GM13976 (cell line): Measurements from ENCODE around the gene MYH7B.

Experiments used
- DNase-seq: peaks from one replicate; pipeline ENCODE4 v3.0.0; 2012; ENCODE audit warnings: low spot score
- in situ Hi-C: fragments of 300-500 bp; cut with MboI; formaldehyde crosslinking; loops from one replicate; pipeline ENCODE4 v1.12.0; 2022; ENCODE audit warnings: low sequenced_read_pairs, mixed read lengths, inconsistent platforms; ENCODE audit not compliant: unreplicated experiment
- TF ChIP-seq, protein P1 (sequence below): IDR thresholded peaks from 2 replicates; pipeline ENCODE4 v1.5.1; 2012; ENCODE audit warnings: borderline replicate concordance, mild to moderate bottlenecking; ENCODE audit not compliant: insufficient read depth; ENCODE audit errors: extremely low read depth, missing control alignments, control extremely low read depth

Gene MYH7B

DNA sequence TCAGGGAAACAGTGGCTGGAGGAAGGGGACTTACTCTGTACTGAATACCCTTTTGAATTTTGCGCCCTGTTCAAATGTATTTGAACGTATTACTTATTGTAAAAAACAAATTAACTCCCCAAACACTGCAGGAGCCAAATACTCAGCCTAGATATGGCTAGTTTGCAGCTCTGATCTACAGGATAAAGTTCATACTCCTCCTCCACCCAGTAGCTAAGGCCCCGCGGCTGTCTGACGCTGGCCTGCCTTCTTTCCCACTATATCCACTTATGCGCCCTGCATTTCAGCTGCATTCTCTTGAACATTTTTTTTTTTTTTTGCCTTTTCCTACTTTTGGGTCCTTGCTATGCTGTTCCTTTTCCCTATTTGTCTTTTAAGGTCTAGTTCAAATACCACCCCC lies 6.5 kb upstream of the MYH7B start:
- in situ Hi-C loops: no loop called here
- TF ChIP-seq, protein P1, sequence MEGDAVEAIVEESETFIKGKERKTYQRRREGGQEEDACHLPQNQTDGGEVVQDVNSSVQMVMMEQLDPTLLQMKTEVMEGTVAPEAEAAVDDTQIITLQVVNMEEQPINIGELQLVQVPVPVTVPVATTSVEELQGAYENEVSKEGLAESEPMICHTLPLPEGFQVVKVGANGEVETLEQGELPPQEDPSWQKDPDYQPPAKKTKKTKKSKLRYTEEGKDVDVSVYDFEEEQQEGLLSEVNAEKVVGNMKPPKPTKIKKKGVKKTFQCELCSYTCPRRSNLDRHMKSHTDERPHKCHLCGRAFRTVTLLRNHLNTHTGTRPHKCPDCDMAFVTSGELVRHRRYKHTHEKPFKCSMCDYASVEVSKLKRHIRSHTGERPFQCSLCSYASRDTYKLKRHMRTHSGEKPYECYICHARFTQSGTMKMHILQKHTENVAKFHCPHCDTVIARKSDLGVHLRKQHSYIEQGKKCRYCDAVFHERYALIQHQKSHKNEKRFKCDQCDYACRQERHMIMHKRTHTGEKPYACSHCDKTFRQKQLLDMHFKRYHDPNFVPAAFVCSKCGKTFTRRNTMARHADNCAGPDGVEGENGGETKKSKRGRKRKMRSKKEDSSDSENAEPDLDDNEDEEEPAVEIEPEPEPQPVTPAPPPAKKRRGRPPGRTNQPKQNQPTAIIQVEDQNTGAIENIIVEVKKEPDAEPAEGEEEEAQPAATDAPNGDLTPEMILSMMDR: no peak
- no peak for DNase-seq

DNA sequence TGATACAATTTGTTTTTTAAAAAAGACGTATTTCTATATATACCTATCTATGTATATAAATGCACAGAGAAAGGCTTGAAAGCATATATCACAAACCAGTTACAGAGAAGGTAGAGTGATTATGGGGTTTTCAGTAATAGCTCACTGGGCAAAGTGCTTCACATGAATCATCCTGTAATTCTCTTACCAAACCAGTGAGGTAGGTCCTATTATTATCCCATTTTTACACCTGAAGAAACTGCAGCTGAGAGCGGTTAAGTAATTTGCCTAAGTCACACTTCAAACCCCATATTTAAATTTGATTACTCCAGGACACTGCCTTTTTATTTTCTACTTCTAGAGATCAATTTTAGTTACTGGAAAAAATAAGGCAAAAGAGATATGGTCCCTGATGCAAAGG lies 4.4 kb upstream of the MYH7B start:
- in situ Hi-C loops: no loop called here
- no peak for DNase-seq
- TF ChIP-seq, protein P1: no peak

DNA sequence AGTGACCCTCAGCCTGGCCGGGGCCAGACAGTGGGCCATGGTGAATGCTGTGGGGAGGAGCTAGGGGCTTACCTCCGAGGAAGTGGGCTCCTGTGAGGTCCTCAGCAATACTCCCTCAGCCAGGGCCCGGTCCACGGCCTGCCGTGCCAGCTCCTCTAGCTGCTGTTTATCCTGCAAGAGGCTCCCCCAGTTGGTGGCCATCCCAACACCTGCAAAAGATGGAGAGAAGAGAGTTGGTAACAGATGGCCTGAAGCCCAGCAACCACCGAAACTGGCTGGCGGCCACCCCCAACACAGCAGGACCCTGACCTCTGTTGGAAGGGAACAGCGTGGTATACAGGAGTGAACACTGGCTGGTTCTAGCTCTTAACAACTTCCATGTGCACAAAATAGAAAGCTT lies 4.0 kb upstream of the MYH7B start:
- in situ Hi-C loops: no loop called here
- TF ChIP-seq, protein P1: no peak
- no peak for DNase-seq

DNA sequence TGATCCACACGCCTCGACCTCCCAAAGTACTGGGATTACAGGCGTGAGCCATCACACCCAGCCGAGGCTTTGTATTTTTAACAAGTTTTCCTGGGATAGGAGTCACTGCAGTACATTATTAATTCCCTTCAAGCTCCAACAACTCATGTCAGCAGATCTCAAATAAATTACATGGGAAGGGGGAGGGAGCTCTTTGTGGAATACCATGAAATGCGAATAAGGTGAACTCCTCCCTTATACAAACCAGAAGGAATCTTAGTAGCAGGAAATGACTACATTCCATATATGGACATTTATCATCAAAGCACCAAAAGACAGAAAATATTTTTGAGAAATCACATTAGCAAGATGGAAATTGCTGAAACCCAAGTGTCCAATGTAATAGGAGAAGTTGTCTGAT lies 3.0 kb upstream of the MYH7B start:
- in situ Hi-C loops: no loop called here
- DNase-seq: no peak
- TF ChIP-seq, protein P1: no peak

DNA sequence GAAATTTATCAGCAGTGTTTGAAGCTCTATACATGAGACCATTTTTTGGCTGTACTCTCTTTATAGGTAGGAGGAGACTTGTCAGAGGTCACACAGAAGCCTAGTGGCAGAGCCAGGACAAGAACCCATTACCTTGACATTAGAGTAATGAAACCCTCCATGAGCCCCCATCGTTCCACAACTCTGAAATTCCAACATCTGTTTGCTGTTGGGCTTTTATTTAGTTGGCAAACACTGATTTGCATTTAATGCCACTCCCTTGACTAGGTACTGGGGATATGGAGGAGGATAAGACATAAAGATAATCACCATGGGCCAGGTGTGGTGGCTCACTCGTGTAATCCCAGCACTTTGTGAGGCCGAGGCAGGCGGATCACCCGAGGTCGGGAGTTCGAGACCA lies 1.7 kb upstream of the MYH7B start:
- in situ Hi-C loops: no loop called here
- TF ChIP-seq, protein P1: no peak
- no peak for DNase-seq

DNA sequence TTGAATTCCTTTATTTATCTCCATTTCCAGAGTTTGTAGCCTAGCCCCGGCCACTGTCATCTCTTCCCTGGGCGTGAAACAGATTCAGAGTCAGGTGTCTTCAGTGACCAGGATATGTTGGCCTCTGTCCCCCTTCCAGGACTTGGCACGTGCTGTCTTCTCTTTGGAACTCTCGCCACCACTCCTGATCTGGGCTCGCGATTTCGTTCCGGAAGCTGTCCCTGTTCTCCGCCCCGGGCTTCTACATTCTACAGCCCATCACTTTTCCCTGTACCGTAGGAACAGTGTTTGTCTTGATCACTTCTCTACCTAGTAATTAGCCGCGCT lies 801 bp upstream of the MYH7B start:
- no peak for DNase-seq
- in situ Hi-C loops: no loop called here
- TF ChIP-seq, protein P1: no peak

DNA sequence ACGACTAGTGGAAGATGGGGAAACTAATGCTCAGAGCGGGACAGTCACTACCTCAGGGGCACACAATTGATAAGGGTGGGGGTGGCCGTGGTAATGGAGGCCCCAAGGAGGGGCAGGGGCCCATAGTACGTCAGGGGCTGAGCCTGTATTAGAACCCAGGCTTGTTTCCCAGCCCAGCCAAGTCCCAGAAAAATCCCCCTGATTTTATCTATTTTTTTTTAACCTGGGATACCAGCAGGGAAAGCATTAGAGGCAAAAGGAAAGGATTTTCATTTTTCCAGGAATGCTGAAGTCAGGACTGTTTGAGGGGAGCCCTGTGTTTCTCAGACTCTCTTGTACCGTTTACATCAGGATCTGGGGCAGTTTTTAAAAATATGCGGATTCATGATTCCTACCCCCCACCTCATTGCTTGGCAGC lies 382 bp downstream of the MYH7B start:
- DNase-seq: no peak
- in situ Hi-C loops: no loop called here
- TF ChIP-seq, protein P1: no peak
